Naive B cell (primary cell): ENCODE data around the gene CNIH2. TPM values are rescaled to one million over a fixed set of nuclear protein-coding genes. Genes with fewer than 3 reads are reported as not detected.

Source experiments
- ATAC-seq, 2 donors: fragments of 150-1000 bp; cut with Tn5 transposase; 2 replicates each; pipeline ENCODE4 v1.10.0; 2021; ENCODE audit warnings: low read depth in 2 of 2, mild to moderate bottlenecking in 2 of 2, moderate library complexity in 2 of 2
- DNase-seq: peaks from one replicate; pipeline ENCODE4 v3.0.0; 2022
- H3K27ac Mint-ChIP-seq, 6 donors: one replicate each; pipeline ENCODE4 v1.8.0; 2020 to 2022; ENCODE audit warnings: mild to moderate bottlenecking in 6 of 6, mixed read lengths in 6 of 6, moderate library complexity in 5 of 6, inconsistent platforms in 2 of 6
- H3K27me3 Mint-ChIP-seq, 3 donors: one replicate each; pipeline ENCODE4 v1.8.0; 2021 to 2022; ENCODE audit warnings: mixed read lengths in 3 of 3, mild to moderate bottlenecking in 1 of 3
- H3K36me3 Mint-ChIP-seq, 2 donors: one replicate each; pipeline ENCODE4 v1.8.0; 2020 to 2022; ENCODE audit warnings: mixed read lengths in 2 of 2, inconsistent platforms in 1 of 2, mild to moderate bottlenecking in 1 of 2
- H3K4me1 Mint-ChIP-seq, 3 donors: one replicate each; pipeline ENCODE4 v1.8.0; 2020 to 2022; ENCODE audit warnings: mixed read lengths in 3 of 3, inconsistent platforms in 1 of 3, mild to moderate bottlenecking in 1 of 3, moderate library complexity in 1 of 3
- H3K4me3 Mint-ChIP-seq, 8 donors: one replicate each; pipeline ENCODE4 v1.8.0; 2020 to 2022; ENCODE audit warnings: mild to moderate bottlenecking in 8 of 8, mixed read lengths in 8 of 8, moderate library complexity in 8 of 8, inconsistent platforms in 2 of 8
- H3K9me3 Mint-ChIP-seq, 7 donors: one replicate each; pipeline ENCODE4 v1.8.0; 2020 to 2022; ENCODE audit warnings: mixed read lengths in 7 of 7, mild to moderate bottlenecking in 5 of 7, inconsistent platforms in 2 of 7, moderate library complexity in 1 of 7
- polyA plus RNA-seq, 6 donors: library from polyadenylated mRNA; unstranded; fragments of 300-500 nt; fragmentation: Illumina TruSeq; gene quantifications; one replicate each; pipeline ENCODE4 v1.2.3, GENCODE V29; 2021; ENCODE audit warnings: low read depth in 6 of 6

Gene CNIH2
- polyA plus RNA-seq, 6 donors from 2014 or later: not detected

- ATAC-seq (peak; percentile 99), DNase-seq (peak; percentile 76)
- Mint-ChIP-seq H3K27ac (peak overlapping the region in 1 of 6 donors; percentile 76), H3K36me3 (no peaks in the 10 kb centered on the region), H3K4me3 (peak overlapping the region in 3 of 8 donors; percentile 22 to 71 (median 35)), H3K9me3 (no peaks in the 10 kb centered on the region), H3K4me1 (peaks cover 21 to 25% (median 22%) of the 10 kb centered on the region in 3 donors), H3K27me3 (peaks cover 0 to 8% (median 7%) of the 10 kb centered on the region in 3 donors)
Measured at GRCh38 chr11:66328302-66329144, 50.5 kb downstream of the CNIH2 start.

- peaks cover 19 to 22% (median 21%) of the 10 kb centered on the region in 3 donors for H3K4me1 Mint-ChIP-seq
- peak overlapping the region in 1 of 6 donors; percentile 29 for H3K27ac Mint-ChIP-seq
- H3K27me3 Mint-ChIP-seq: peaks cover 0 to 8% (median 7%) of the 10 kb centered on the region in 3 donors
- peak overlapping the region in 2 of 8 donors; percentile 8 to 47 for H3K4me3 Mint-ChIP-seq
- DNase-seq (no peak), ATAC-seq (no peak)
- no peaks in the 10 kb centered on the region for H3K36me3 Mint-ChIP-seq
- no peaks in the 10 kb centered on the region for H3K9me3 Mint-ChIP-seq
Measured at GRCh38 chr11:66329165-66329673, 51.2 kb downstream of the CNIH2 start.

- H3K36me3 Mint-ChIP-seq: no peaks in the 10 kb centered on the region
- H3K4me3 Mint-ChIP-seq: no peak overlapping the region
- H3K27ac Mint-ChIP-seq: peak overlapping the region in 1 of 6 donors; percentile 49
- peaks cover 17 to 24% (median 21%) of the 10 kb centered on the region in 3 donors for H3K4me1 Mint-ChIP-seq
- DNase-seq (no peak), ATAC-seq (no peak)
- no peaks in the 10 kb centered on the region for H3K9me3 Mint-ChIP-seq
- H3K27me3 Mint-ChIP-seq: peaks cover 0 to 16% (median 14%) of the 10 kb centered on the region in 3 donors
Measured at GRCh38 chr11:66330931-66331330, 53.0 kb downstream of the CNIH2 start.

- DNase-seq (no peak), ATAC-seq (no peak)
- Mint-ChIP-seq H3K9me3 (no peaks in the 10 kb centered on the region), H3K36me3 (no peaks in the 10 kb centered on the region), H3K27ac (no peak overlapping the region), H3K4me1 (peaks cover 24 to 27% (median 24%) of the 10 kb centered on the region in 3 donors), H3K27me3 (peaks cover 0 to 23% (median 16%) of the 10 kb centered on the region in 3 donors), H3K4me3 (no peak overlapping the region)
Measured at GRCh38 chr11:66331542-66332370, 53.8 kb downstream of the CNIH2 start.

- peaks cover 20 to 23% (median 22%) of the 10 kb centered on the region in 3 donors for H3K4me1 Mint-ChIP-seq
- DNase-seq: no peak
- ATAC-seq: no peak
- H3K27ac Mint-ChIP-seq: no peak overlapping the region
- peaks cover 0 to 19% (median 10%) of the 10 kb centered on the region in 3 donors for H3K27me3 Mint-ChIP-seq
- no peak overlapping the region for H3K4me3 Mint-ChIP-seq
- no peaks in the 10 kb centered on the region for H3K36me3 Mint-ChIP-seq
- H3K9me3 Mint-ChIP-seq: no peaks in the 10 kb centered on the region
Measured at GRCh38 chr11:66332371-66333219, 54.6 kb downstream of the CNIH2 start.

- H3K27me3 Mint-ChIP-seq: peaks cover 0 to 17% (median 8%) of the 10 kb centered on the region in 3 donors
- DNase-seq (no peak), ATAC-seq (no peak)
- peaks cover 13 to 18% (median 17%) of the 10 kb centered on the region in 3 donors for H3K4me1 Mint-ChIP-seq
- H3K4me3 Mint-ChIP-seq: no peak overlapping the region
- no peaks in the 10 kb centered on the region for H3K36me3 Mint-ChIP-seq
- H3K9me3 Mint-ChIP-seq: no peaks in the 10 kb centered on the region
- no peak overlapping the region for H3K27ac Mint-ChIP-seq
Measured at GRCh38 chr11:66333220-66333877, 55.4 kb downstream of the CNIH2 start.

Other genes with a start within 250 kb of the CNIH2 start
- gene GAL3ST3, start 229.0 kb upstream of the CNIH2 start, polyA plus RNA-seq: not detected
- 100 to 1,000 TPM in 1 of 6 donors, 10 to 100 TPM in 5; 68.8 to 106 (median 85.2) TPM for gene SF3B2, start 225.8 kb upstream of the CNIH2 start, polyA plus RNA-seq
- gene PACS1, start 207.9 kb upstream of the CNIH2 start, polyA plus RNA-seq: 100 to 1,000 TPM in 1 of 6 donors, 10 to 100 TPM in 5; 44.3 to 133 (median 57.3) TPM
- gene KLC2, start 20.5 kb upstream of the CNIH2 start, polyA plus RNA-seq: 1 to 10 TPM in 5 of 6 donors, under 1 TPM in 1; 0.17 to 9.3 (median 5.6) TPM
- 10 to 100 TPM; 10.3 to 13.3 (median 12.2) TPM for gene RAB1B, start 9.5 kb upstream of the CNIH2 start, polyA plus RNA-seq
- gene YIF1A, start 11.0 kb downstream of the CNIH2 start, polyA plus RNA-seq: 10 to 100 TPM; 57.1 to 82.1 (median 66.0) TPM
- not detected for gene TMEM151A, start 13.7 kb downstream of the CNIH2 start, polyA plus RNA-seq
- gene CD248, start 38.9 kb downstream of the CNIH2 start, polyA plus RNA-seq: under 1 TPM in 5 of 6 donors, not detected in 1; 0.09 to 0.39 (median 0.24) TPM
- 1 to 10 TPM in 1 of 6 donors, under 1 TPM in 2, not detected in 3; 0.11 to 3.1 (median 0.51) TPM for gene RIN1, start 58.3 kb downstream of the CNIH2 start, polyA plus RNA-seq
- gene BRMS1, start 66.9 kb downstream of the CNIH2 start, polyA plus RNA-seq: 10 to 100 TPM; 56.2 to 81.6 (median 73.0) TPM
- gene B4GAT1, start 69.5 kb downstream of the CNIH2 start, polyA plus RNA-seq: 1 to 10 TPM; 2.9 to 7.7 (median 5.2) TPM
- gene SLC29A2, start 93.6 kb downstream of the CNIH2 start, polyA plus RNA-seq: 1 to 10 TPM; 1.1 to 3.7 (median 2.4) TPM
- not detected for gene NPAS4, start 142.9 kb downstream of the CNIH2 start, polyA plus RNA-seq
- gene MRPL11, start 160.7 kb downstream of the CNIH2 start, polyA plus RNA-seq: 10 to 100 TPM; 69.1 to 95.1 (median 75.1) TPM
- gene PELI3, start 188.7 kb downstream of the CNIH2 start, polyA plus RNA-seq: 1 to 10 TPM; 4.7 to 9.4 (median 5.4) TPM
- gene DPP3, start 202.3 kb downstream of the CNIH2 start, polyA plus RNA-seq: 10 to 100 TPM; 22.8 to 36.1 (median 23.8) TPM
- 10 to 100 TPM in 2 of 6 donors, 1 to 10 TPM in 4; 3.2 to 13.8 (median 9.9) TPM for gene BBS1, start 232.5 kb downstream of the CNIH2 start, polyA plus RNA-seq